Duodenal mucosa (tissue), 2 donors: ENCODE data around the gene LRCH1.

Experiments
- H3K27ac ChIP-seq: one replicate; pipeline ENCODE4 v1.7.0; 2013; ENCODE audit warnings: low read depth, low read length
- H3K27me3 ChIP-seq, 2 donors: one replicate each; pipeline ENCODE4 v1.7.0; 2013; ENCODE audit warnings: low read length in 2 of 2, control low read depth in 1 of 2; ENCODE audit not compliant: insufficient read depth in 2 of 2, control insufficient read depth in 1 of 2
- H3K36me3 ChIP-seq, 2 donors: one replicate each; pipeline ENCODE4 v1.7.0; 2013; ENCODE audit warnings: low read length in 2 of 2, control low read depth in 1 of 2; ENCODE audit not compliant: insufficient read depth in 2 of 2, control insufficient read depth in 1 of 2
- H3K4me1 ChIP-seq, 2 donors: one replicate each; pipeline ENCODE4 v1.7.0; 2013; ENCODE audit warnings: low read length in 2 of 2, control low read depth in 1 of 2; ENCODE audit not compliant: insufficient read depth in 2 of 2, control insufficient read depth in 1 of 2
- H3K4me3 ChIP-seq, 2 donors: one replicate each; pipeline ENCODE4 v1.7.0; 2013; ENCODE audit warnings: low read length in 2 of 2, low read depth in 1 of 2
- H3K9ac ChIP-seq, 2 donors: one replicate each; pipeline ENCODE4 v1.7.0; 2013; ENCODE audit warnings: low read length in 2 of 2, low read depth in 1 of 2
- H3K9me3 ChIP-seq, 2 donors: one replicate each; pipeline ENCODE4 v1.7.0; 2013; ENCODE audit warnings: low read length in 2 of 2, control low read depth in 1 of 2; ENCODE audit not compliant: control insufficient read depth in 1 of 2

LRCH1 gene

GRCh38 chr13:46641274-46642081, 88.5 kb downstream of the LRCH1 start:
- no peaks in the 10 kb centered on the region for H3K9me3 ChIP-seq
- H3K9ac ChIP-seq, result no peak overlapping the region
- H3K4me3 ChIP-seq, result peak overlapping the region in 1 of 2 donors; percentile 28
- no peaks in the 10 kb centered on the region for H3K36me3 ChIP-seq
- no peak overlapping the region for H3K27ac ChIP-seq
- H3K4me1 ChIP-seq, result peaks cover 4 to 17% of the 10 kb centered on the region in 2 donors
- H3K27me3 ChIP-seq, result no peaks in the 10 kb centered on the region

DNA sequence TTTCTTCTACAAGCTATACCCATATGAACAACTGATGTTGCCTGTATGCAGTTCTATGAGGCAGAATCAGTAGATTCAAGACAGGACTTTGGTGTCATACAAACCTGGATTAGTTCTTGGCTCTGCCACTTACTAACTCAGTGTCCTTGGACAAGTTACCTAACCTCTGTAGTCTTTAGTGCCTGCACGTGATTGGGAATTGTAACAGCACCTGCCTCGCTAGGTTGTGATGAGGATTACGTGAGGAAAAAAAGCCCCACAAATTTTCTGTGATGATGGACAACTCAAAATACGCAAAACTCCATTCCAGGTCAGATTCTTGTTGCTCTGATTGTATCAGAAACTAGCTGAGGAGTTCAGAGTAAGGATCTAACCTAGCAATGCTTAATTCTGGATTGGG, 89.3 kb downstream of the LRCH1 start:
- no peaks in the 10 kb centered on the region for H3K36me3 ChIP-seq
- peaks cover 4 to 17% of the 10 kb centered on the region in 2 donors for H3K4me1 ChIP-seq
- H3K27me3 ChIP-seq, result no peaks in the 10 kb centered on the region
- H3K9ac ChIP-seq, result no peak overlapping the region
- no peak overlapping the region for H3K4me3 ChIP-seq
- no peak overlapping the region for H3K27ac ChIP-seq
- no peaks in the 10 kb centered on the region for H3K9me3 ChIP-seq

DNA sequence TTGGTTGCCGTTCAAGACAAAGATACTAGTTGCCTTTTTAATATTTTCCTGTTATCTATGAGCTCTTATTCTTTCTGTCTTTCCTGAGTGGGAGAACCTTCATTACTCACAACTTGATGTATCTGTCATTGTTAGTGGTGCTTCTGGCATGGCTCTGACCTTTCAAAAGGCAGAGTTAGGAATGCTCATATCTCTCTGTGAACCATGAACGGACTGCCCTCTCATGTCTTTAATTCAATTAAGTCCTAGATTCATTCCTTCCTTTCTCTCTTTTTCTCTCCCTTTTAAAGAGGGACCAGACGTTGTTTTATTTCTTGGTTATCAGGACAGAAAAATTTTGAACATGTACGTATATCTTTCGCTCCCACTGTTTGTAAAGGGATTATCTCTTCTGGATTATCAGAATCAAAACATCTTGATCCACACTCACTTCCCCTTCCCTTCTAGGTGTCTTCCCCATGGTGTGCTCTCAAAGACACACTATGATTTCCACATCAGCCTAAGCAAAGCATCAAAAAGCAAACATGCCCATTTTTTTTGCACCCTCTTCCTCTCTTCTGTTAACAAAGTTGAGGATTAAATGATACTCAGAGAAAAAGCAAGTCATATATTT, 90.3 kb downstream of the LRCH1 start:
- Histone ChIP-seq H3K9ac (no peak overlapping the region), H3K36me3 (no peaks in the 10 kb centered on the region), H3K9me3 (no peaks in the 10 kb centered on the region), H3K27me3 (no peaks in the 10 kb centered on the region), H3K27ac (no peak overlapping the region), H3K4me1 (peaks cover 4 to 20% of the 10 kb centered on the region in 2 donors), H3K4me3 (no peak overlapping the region)

DNA sequence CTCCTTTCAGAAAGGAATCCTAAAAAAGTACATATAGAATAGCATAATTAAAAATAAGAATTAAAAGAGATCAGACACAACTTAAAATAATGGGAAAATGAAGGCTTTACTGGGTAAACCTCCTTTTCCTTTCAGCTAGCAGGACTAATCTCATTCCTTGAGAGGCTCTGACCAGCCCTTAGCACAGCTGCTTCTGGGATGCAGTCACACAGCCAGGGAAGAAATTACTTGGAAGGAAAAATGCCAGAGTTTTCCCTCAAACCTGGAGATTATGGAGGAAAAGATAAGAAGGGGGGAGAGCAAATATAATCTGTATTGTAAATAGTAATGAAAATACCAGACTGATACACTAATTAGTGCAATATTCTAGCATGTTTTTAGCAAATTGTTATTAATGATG, 91.8 kb downstream of the LRCH1 start:
- Histone ChIP-seq H3K9me3 (no peaks in the 10 kb centered on the region), H3K4me1 (peaks cover 6 to 21% of the 10 kb centered on the region in 2 donors), H3K36me3 (no peaks in the 10 kb centered on the region), H3K4me3 (no peak overlapping the region), H3K27me3 (no peaks in the 10 kb centered on the region), H3K9ac (no peak overlapping the region), H3K27ac (no peak overlapping the region)

- peaks cover 6 to 21% of the 10 kb centered on the region in 2 donors for H3K4me1 ChIP-seq
- H3K27me3 ChIP-seq, result no peaks in the 10 kb centered on the region
- H3K9ac ChIP-seq, result no peak overlapping the region
- no peaks in the 10 kb centered on the region for H3K36me3 ChIP-seq
- no peaks in the 10 kb centered on the region for H3K9me3 ChIP-seq
- no peak overlapping the region for H3K4me3 ChIP-seq
- H3K27ac ChIP-seq, result no peak overlapping the region
Measured at GRCh38 chr13:46647512-46648065, 94.6 kb downstream of the LRCH1 start.

GRCh38 chr13:46648166-46648607, 95.2 kb downstream of the LRCH1 start:
- H3K4me3 ChIP-seq, result no peak overlapping the region
- no peaks in the 10 kb centered on the region for H3K9me3 ChIP-seq
- no peaks in the 10 kb centered on the region for H3K36me3 ChIP-seq
- no peak overlapping the region for H3K27ac ChIP-seq
- H3K4me1 ChIP-seq, result peaks cover 3 to 17% of the 10 kb centered on the region in 2 donors
- H3K9ac ChIP-seq, result no peak overlapping the region
- H3K27me3 ChIP-seq, result no peaks in the 10 kb centered on the region

- Histone ChIP-seq H3K9me3 (no peaks in the 10 kb centered on the region), H3K4me1 (peaks cover 3 to 15% of the 10 kb centered on the region in 2 donors), H3K27me3 (no peaks in the 10 kb centered on the region), H3K36me3 (no peaks in the 10 kb centered on the region), H3K27ac (no peak overlapping the region), H3K4me3 (no peak overlapping the region), H3K9ac (no peak overlapping the region)
Measured at GRCh38 chr13:46649816-46650215, 96.8 kb downstream of the LRCH1 start.

- no peak overlapping the region for H3K9ac ChIP-seq
- H3K27ac ChIP-seq, result no peak overlapping the region
Measured at GRCh38 chr13:46654951-46655350, 102.0 kb downstream of the LRCH1 start.

DNA sequence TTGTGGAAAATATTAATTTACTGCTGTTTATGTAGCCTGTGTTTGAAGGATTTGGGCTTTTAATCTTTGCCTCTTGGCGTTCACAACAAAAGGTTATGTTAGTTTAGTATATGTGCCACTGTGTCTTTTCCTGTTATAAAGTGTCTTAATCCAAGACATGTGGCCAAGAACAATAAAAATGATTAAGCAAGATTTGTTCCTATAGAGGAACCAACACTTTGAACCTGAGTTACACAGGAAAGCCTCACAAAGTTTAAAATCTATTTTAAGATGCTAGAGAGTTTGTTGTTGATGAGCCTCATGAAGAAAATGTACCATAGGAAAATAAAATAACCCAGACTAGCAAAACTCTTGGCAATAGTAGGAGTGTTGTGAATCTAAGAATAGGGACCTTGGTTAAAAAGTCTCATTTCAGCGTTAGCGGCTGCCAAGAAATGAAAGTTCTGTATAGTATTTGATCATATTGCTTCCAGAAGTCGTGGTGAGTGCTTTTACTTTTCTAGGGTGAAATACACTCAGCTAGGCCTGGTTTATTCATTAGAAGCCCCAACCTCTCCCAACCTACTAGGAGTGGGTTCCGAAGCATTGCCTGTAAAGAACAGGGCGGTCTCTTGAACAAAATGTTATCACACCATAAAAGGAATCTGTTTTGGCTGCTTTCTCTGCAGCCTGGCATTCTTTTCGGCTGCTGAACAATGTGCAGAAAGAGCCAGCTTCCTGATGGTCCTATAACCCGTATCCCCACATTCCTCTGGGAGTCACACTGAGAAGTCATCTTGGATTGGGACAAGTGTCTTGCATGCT, 102.6 kb downstream of the LRCH1 start:
- Histone ChIP-seq H3K4me3 (peak overlapping the region in 1 of 2 donors; percentile 1), H3K27me3 (no peaks in the 10 kb centered on the region), H3K4me1 (peaks cover 24 to 34% of the 10 kb centered on the region in 2 donors), H3K9ac (no peak overlapping the region), H3K36me3 (no peaks in the 10 kb centered on the region), H3K27ac (no peak overlapping the region), H3K9me3 (no peaks in the 10 kb centered on the region)

More at GRCh38 chr13:46654951-46655350, 102.0 kb downstream of the LRCH1 start:
- no peaks in the 10 kb centered on the region for H3K27me3 ChIP-seq
- H3K9me3 ChIP-seq, result no peaks in the 10 kb centered on the region
- H3K36me3 ChIP-seq, result no peaks in the 10 kb centered on the region
- peaks cover 20 to 30% of the 10 kb centered on the region in 2 donors for H3K4me1 ChIP-seq
- no peak overlapping the region for H3K4me3 ChIP-seq
